ENCODE data around the gene RNLS. TPM values are rescaled to one million over a fixed set of nuclear protein-coding genes. Genes with fewer than 3 reads are reported as not detected.
A peak's percentile ranks its signal among the peaks of the same experiment; 100 is the strongest.

The RNLS gene
- total RNA-seq, 1 experiment from 2014 or later, result 8.7 TPM

- TF ChIP-seq ZNF425 (CRISPR knock-in tag; conservative IDR thresholded peaks at IDR 0.05), result no peak
- TF ChIP-seq ATF6 (CRISPR knock-in tag; IDR thresholded peaks at IDR 0.05), result no peak
- no peak for TF ChIP-seq PRDM15 (CRISPR knock-in tag; IDR thresholded peaks at IDR 0.05)
- no peak for TF ChIP-seq NR2C2 (CRISPR knock-in tag; IDR thresholded peaks at IDR 0.05)
- TF ChIP-seq FOXJ3 (CRISPR knock-in tag; IDR thresholded peaks at IDR 0.05; ENCODE audit: borderline replicate concordance), result no peak
- no peak for TF ChIP-seq ZNF317 (CRISPR knock-in tag; IDR thresholded peaks at IDR 0.05; ENCODE audit: borderline replicate concordance, low read depth)
- TF ChIP-seq ZNF671 (CRISPR knock-in tag; IDR thresholded peaks at IDR 0.05), result no peak
- TF ChIP-seq ZNF512 (CRISPR knock-in tag; IDR thresholded peaks at IDR 0.05; ENCODE audit: borderline replicate concordance), result no peak
- TF ChIP-seq MLX (CRISPR knock-in tag; IDR thresholded peaks at IDR 0.05), result no peak
- no peak for TF ChIP-seq ZNF281 (CRISPR knock-in tag; IDR thresholded peaks at IDR 0.05)
- TF ChIP-seq FOXK1 (CRISPR knock-in tag; IDR thresholded peaks at IDR 0.05), result no peak
- Mint-ChIP-seq H3K36me3 (no peaks in the 10 kb centered on the region; the same call in 1 of the 2 replicates), H3K27ac (no peak overlapping the region), H3K9me3 (peaks cover 9% of the 10 kb centered on the region), H3K4me1 (peaks cover 27% of the 10 kb centered on the region), H3K4me3 (no peak overlapping the region), H3K27me3 (ENCODE audit: low read depth) (no peaks in the 10 kb centered on the region)
- ATAC-seq, result peak; percentile 50
- CTCF ChIA-PET, result interaction anchor here (1.0 to 1.7 kb wide), 3 partner anchors 80 to 256 kb away, joined by 3 to 9 read pairs (median 4); no protein-coding TSS in a partner anchor
- DNase-seq (ENCODE audit: low spot score), result peak; percentile 13
- POLR2A ChIA-PET, result no interaction called here
Measured at GRCh38 chr10:88471899-88472298, 111.2 kb downstream of the RNLS start.

Data from WTC11 (cell line).